Measurements from ENCODE around the gene C14orf180.
"Not testable (repeated sequence)": the region's sequence is repeated elsewhere in the genome, so short reads cannot be mapped to it uniquely, and the experiment has no call there.

The C14orf180 gene

DNA sequence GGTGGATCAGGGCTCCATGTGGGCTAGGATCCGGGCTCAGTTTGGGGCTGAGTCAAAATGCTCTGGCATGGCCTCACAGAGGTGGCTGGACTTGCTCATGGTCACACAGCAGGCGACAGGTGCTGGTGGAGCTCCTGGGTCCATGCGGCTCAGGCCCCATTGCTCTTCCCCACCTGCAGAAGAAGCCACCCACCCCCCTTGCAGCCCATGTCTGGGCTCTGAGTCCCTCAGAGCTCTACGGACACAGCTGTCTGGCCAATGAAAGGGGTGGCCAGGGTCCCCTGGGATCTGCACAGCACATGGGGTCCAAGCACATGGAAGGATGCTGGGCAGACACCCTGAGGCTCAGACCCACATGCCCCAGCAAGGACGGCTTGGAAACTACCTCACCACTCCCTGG, 17.0 kb upstream of the C14orf180 start:
- no peak for DNase-seq

- no peak for DNase-seq
Measured at GRCh38 chr14:104563191-104563741, 16.3 kb upstream of the C14orf180 start.

DNA sequence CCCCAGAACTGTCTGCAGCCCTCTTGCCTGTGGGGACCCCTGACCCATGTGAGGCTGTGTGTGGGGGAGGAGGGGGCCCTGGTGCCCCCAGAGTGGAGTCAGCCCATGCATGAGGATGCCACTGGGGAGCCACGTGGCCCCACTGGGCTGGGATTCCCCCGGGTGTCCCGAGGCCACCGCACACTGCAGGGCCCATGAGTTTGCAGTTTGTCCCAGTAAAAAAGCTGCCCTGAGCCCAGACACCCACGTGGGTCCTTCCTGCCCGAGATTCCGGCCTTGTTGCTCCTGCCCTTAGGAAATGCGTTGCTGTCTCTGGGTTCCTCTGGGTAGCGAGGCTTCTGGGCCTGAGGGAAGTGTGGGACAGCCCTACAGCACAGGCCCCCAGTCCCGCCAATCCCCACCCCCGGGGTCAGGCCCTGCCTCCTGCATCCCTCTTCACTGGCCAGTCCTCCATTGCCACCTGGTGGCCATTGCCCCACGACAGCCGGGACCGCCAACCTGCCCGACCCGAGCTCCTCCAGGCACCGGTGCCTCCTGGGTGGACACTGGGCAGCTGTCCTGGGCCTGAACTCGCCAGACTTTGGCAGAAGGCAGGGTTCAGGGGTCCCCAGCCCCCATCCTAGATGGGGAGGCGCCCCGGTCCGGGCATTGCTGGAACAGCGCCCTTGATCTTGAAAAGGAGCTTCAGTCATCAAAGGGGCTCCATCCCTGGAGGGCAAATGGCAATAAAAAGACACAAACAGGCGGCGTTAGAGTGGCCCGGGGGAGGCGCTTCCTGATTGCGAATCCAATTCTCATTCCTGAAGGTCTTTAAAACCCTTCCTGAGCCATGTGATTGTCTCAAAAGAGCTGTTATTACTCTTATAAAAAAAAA, 15.6 kb upstream of the C14orf180 start:
- no peak for DNase-seq

DNA sequence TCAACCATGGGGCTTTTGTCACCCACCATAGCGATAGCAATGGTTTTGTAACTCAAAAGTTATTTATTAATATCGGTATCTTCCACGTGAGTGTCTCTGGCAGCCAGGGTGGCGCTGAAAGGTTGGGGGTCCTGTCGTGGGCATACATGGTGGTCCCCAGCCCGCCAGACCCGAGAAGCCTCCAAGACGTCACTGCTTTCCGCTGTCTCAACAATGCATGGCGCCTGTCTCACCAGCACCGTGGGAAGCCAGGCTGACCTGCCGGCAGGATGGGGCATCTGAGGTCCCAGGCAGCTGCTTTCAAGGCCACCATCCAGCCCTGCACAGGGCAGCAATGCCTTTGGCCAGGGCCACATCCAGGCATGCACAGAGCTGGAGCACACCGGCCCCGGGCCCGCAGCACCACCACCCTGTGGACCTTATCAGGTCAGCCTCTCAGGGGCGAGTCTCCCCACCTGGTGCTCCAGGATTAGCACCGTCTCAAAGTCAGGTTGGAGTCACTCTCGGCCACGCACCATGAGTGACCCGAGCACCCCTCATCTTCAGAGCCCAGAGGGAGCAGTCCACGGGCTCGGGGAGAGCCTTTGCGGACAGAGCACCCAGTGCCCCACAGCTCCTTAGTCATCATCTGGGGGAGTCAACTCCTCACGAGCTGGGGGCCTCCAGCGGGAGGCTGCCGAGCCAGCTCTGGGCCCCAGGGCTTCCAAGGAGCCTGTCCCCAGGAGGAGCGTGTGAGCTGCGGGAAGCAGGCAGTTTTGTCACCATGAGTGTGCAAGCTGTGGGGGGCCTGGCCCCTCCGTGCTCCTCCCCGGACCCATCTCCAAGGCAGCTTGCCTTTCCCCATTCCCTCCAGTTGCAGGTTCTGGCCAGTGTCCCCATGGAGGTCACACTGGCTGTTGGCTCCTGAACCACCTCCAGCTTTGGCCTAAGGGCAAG, 14.6 kb upstream of the C14orf180 start:
- DNase-seq: no peak

DNA sequence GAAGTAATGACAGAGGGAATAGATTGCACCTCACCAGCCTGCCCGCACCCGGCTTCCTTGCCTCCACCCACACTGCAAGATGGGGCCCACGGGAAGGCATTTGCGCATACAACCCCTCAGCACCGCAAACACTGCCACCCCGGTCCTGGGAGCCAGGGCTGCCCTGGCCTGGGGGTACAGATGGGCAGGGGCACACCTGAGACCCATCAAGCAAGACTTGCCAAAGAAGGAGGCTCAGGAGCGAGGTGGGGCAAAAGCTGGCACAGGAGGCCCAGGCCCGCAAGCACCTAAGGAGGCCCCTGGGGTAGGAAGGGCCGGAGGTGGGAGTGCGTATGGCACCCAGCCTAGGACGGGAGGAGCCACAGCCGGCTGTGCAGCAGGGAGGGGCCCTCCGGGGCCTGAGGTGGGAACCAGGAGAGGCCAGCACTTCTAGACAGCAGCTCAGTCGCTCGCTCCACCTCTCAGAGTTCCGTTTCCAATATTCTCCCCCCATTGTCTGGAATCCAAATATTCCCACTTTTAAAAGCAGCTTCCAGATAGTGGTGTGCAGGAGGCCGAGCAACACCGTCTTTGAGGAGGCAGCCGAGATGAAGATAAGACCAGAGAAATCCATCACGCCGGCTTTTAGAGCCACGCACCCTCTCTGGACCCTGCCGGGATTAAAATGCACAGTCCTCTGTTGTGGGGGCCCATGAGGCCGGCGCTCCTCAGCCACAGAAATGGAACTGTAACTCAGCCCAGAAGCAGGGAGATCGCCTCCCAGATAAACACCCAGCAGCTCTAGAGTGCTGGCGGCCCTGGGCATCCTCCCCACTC, 12.2 kb upstream of the C14orf180 start:
- DNase-seq: no peak

DNA sequence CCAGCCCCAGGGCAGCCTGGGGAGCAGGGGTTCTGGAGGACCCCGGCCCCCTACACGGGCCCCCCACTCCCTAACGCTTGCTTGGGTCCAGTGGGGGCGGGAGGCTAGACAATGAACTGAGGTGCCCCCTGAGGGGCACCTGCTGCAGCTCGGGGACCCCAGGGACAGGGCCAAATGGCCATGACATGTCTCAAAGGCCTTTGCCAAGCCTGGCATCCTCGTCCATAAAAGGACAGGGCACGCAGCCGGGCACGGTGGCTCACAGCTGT, 11.7 kb upstream of the C14orf180 start:
- no peak for DNase-seq

GRCh38 chr14:104568620-104569019, 10.9 kb upstream of the C14orf180 start:
- DNase-seq: no peak

GRCh38 chr14:104569435-104569834, 10.1 kb upstream of the C14orf180 start:
- no peak for DNase-seq

- no peak for DNase-seq
Measured at GRCh38 chr14:104571246-104571645, 8.3 kb upstream of the C14orf180 start.

DNA sequence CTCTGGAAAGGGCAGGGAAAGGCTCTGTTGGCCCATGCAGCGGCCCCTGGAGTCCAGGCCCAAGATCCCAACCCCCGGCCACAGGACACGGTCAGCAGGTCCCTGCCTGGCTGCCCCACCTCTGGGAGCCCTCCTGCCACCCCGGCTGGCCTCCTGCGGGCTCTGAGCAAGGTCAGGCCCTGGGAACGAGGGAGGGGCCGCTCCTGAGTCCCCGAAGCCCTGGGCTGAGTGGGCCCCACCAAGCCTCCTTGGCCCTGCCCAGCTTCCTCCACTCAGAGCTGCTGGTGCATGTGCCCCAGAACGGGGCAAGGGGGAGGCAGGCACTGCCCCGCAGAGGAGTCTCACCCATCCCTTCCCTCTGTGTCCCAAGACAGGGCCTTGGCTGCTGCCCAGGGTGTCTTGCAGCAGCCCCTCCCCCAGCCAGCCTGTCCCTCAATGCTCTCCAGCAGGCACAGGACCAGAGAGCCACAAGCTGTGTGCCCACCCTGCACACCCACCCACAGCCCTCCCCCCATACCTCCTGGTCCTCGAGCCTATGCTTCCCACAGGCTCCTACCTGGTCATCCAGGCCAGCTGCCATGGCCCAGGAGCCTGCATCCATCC, 7.4 kb upstream of the C14orf180 start:
- no peak for DNase-seq

GRCh38 chr14:104572668-104573067, 6.9 kb upstream of the C14orf180 start:
- DNase-seq: no peak

GRCh38 chr14:104573930-104574329, 5.6 kb upstream of the C14orf180 start:
- DNase-seq: no peak

DNA sequence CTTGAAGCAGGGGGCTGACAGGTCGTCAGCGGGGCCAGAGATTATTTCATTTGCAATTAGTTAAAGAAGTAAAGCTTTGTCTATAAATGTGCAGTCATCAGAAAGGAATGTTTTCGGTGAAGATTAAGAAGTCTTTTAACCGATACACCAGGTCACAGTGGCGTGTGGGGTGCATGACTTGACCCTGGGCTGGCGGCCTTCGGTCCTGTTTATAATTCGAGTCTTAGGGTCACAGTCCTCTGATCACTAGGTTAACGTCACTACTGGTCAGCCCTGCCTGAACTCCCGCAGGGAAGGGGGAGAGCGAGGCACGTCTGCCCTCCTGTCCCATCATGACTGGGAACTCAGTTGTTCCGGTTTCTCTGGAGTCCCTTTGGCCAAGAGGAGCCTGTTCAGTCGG, 5.0 kb upstream of the C14orf180 start:
- DNase-seq: no peak

GRCh38 chr14:104574978-104575583, 4.5 kb upstream of the C14orf180 start:
- no peak for DNase-seq

DNA sequence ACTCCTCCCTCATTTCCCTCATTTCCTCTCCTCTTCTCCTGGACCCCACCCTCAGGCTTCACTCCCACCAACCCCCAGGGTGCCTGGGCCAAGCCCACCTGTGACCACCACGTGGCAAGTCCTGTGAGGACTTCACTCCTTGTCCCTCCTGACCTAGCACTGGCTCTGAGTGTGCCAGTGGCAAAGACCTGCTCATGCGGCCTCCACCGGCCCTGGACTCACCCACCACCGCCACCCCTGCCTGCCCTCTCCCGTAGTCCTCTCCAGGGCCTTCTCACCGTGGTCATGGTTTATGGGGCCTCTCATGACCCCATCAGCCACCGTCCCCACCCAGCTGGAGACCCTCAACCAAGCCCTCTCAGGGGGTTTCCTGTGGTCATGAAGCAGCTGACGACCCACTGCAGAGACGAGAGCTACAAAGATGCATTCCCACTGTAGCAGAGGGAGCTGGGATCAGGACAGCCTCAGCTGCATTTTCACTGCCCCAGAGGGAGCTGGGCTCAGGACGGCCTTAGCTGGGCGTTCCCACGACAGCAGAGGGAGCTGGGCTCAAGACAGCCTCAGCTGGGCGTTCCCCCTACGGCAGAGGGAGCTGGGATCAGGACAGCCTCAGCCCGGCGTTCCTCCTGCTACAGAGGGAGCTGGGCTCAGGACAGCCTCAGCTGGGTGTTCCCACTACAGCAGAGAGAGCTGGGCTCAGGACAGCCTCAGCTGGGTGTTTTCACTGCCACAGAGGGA, 3.2 kb upstream of the C14orf180 start:
- DNase-seq: no peak

DNA sequence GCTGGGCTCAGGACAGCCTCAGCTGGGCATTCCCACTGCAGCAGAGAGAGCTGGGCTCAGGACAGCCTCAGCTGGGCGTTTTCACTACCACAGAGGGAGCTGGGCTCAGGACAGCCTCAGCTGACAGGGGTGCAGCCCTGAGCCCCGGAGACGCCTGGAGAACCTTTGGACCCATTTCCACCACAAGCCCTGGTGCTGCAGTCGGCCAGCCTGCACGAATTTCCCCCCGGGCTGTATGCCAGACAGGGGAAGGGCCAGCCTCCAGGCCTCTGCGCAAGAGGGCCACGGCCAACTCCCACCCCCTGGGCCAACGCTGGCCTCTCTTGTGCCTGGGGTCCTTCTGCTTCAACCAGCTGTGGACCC, 2.6 kb upstream of the C14orf180 start:
- no peak for DNase-seq

GRCh38 chr14:104577426-104577825, 2.1 kb upstream of the C14orf180 start:
- DNase-seq: no peak

DNA sequence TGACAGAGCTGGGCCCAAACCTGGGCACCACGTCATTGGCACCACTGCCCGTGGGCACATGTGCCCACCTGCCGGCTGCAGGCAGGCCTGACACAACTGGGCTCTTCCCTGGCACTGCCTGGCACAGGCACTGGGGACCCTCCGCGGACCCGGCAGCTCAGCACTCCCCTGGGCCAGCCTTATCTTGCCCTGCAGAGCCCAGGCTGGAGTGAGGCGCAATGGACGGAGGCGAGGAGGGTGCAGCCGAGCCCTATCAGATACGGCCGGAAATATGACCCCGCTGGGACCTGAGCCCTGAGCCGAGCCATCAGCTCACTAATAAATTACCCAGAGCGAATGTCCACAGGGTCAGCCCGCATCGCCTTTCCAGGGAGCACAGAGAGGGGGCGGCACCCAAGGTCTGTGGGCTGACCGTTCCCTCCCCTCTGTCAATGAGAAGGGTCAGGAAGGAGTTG, 1.7 kb upstream of the C14orf180 start:
- DNase-seq: no peak

- no peak for DNase-seq
Measured at GRCh38 chr14:104578321-104578720, 1.2 kb upstream of the C14orf180 start.

DNA sequence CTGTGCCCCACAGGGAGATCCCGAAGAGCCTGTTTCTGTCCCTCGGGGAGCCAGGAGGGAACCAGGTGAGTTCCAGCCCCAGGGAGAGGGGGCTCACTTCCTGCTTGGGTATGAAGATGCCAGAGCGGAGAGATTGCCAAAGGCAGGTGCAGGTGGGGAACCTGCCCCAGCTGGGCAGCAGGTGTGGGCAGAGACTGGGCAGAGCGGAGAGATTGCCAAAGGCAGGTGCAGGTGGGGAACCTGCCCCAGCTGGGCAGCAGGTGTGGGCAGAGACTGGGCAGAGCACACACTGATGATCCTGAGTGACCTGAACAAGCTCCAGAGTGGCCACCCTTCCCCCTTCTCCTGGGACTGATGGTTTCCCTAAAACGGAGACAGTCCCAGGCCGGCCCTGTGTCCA, 375 bp downstream of the C14orf180 start:
- DNase-seq: not testable (repeated sequence)

DNA sequence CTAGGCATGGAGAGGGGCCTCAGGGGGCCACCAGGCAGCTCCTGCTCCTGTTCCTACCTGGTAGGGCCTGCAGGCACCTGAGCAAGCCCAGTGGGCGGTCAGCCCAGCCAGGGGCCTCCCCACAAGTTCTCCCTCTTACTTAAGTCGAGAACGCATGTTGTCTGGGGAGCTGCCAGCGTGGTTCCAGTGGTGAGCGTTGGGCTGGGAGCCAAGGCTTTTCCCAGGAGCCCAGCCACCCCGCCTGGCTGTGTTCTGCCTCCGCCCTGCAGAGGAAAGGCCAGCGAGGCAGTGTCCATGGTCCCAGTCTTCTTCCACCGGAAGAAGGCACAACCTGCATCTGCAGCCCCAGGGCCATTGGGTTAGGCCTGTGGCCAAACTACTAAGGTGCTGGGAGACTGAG, 1.4 kb downstream of the C14orf180 start:
- DNase-seq: no peak
